HG02678 (cell line): Measurements from ENCODE around the gene ZNF547.
"Not testable (repeated sequence)": the region's sequence is repeated elsewhere in the genome, so short reads cannot be mapped to it uniquely, and the experiment has no call there.

ENCODE experiments used
- ATAC-seq: cut with Tn5 transposase; IDR thresholded peaks from one replicate; pipeline ENCODE4 v1.9.1; 2021; ENCODE audit warnings: mild to moderate bottlenecking, moderate library complexity; ENCODE audit not compliant: unreplicated experiment

ZNF547 gene

GRCh38 chr19:57374179-57374578 lies 10.8 kb downstream of the ZNF547 start:
- no peak for ATAC-seq

- not testable (repeated sequence) for ATAC-seq
Measured at GRCh38 chr19:57374647-57375046, 11.3 kb downstream of the ZNF547 start.

- ATAC-seq, result no peak
Measured at GRCh38 chr19:57376151-57376550, 12.8 kb downstream of the ZNF547 start.

GRCh38 chr19:57377498-57378146 lies 14.3 kb downstream of the ZNF547 start:
- ATAC-seq, result no peak

GRCh38 chr19:57380923-57381322 lies 17.6 kb downstream of the ZNF547 start:
- no peak for ATAC-seq

- ATAC-seq, result no peak
Measured at GRCh38 chr19:57382806-57383488, 19.6 kb downstream of the ZNF547 start.

GRCh38 chr19:57389194-57389729 lies 25.9 kb downstream of the ZNF547 start:
- ATAC-seq, result no peak

GRCh38 chr19:57389730-57390598 lies 26.6 kb downstream of the ZNF547 start, which contains the start of gene ZNF548:
ZNF548 (plus strand) TSS chr19:57389854; CDS start chr19:57390100, 246 bp downstream.
- ATAC-seq, result peak; percentile 98

- ATAC-seq, result no peak
Measured at GRCh38 chr19:57395710-57396109, 32.4 kb downstream of the ZNF547 start.

- no peak for ATAC-seq
Measured at GRCh38 chr19:57398868-57399267, 35.5 kb downstream of the ZNF547 start.

GRCh38 chr19:57403737-57404563 lies 40.6 kb downstream of the ZNF547 start:
- no peak for ATAC-seq

- ATAC-seq, result no peak
Measured at GRCh38 chr19:57406516-57407123, 43.3 kb downstream of the ZNF547 start.

GRCh38 chr19:57410877-57411671 lies 47.7 kb downstream of the ZNF547 start, which contains the start of gene ZNF17:
ZNF17 (plus strand) TSS chr19:57411161; CDS start chr19:57413616, 2,455 bp downstream.
- peak; percentile 100 for ATAC-seq

GRCh38 chr19:57419439-57419838 lies 56.1 kb downstream of the ZNF547 start:
- ATAC-seq, result no peak

- ATAC-seq, result no peak
Measured at GRCh38 chr19:57421037-57421436, 57.7 kb downstream of the ZNF547 start.
